Measurements from ENCODE around the gene ZBBX. TPM values are rescaled to one million over a fixed set of nuclear protein-coding genes. Genes with fewer than 3 reads are reported as not detected.

Gene ZBBX
- total RNA-seq, 4 donors from 2014 or later, result 0.44 TPM; not detected in 3

DNA sequence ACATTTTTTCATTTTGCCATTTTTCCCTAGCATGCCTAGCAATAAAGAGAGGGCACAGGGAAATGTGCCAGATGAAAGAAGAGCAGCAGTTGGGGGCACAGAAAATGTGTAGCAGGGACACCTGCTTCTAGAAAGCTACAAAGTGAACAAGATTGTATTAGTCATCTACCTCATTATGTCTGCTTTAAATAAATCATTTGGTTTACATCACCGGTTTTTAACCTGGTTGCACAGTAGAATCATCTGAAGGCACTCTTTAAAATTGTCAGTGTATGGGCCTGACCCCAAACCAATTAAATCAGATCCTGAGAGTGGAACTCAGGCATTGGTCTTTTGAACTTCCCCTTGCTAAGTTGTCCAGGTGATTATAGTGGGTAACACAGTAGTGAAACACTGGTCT, 73.8 kb downstream of the ZBBX start:
- peaks cover 0 to 4% (median 0%) of the 10 kb centered on the region in 4 donors for H3K9me3 ChIP-seq
- TF ChIP-seq, protein P1, sequence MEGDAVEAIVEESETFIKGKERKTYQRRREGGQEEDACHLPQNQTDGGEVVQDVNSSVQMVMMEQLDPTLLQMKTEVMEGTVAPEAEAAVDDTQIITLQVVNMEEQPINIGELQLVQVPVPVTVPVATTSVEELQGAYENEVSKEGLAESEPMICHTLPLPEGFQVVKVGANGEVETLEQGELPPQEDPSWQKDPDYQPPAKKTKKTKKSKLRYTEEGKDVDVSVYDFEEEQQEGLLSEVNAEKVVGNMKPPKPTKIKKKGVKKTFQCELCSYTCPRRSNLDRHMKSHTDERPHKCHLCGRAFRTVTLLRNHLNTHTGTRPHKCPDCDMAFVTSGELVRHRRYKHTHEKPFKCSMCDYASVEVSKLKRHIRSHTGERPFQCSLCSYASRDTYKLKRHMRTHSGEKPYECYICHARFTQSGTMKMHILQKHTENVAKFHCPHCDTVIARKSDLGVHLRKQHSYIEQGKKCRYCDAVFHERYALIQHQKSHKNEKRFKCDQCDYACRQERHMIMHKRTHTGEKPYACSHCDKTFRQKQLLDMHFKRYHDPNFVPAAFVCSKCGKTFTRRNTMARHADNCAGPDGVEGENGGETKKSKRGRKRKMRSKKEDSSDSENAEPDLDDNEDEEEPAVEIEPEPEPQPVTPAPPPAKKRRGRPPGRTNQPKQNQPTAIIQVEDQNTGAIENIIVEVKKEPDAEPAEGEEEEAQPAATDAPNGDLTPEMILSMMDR (IDR thresholded peaks at IDR 0.05), result no peak
- no peak for TF ChIP-seq POLR2A (IDR thresholded peaks at IDR 0.05)
- no peak for TF ChIP-seq EP300 (IDR thresholded peaks at IDR 0.05)
- H3K4me3 ChIP-seq, result no peak overlapping the region
- H3K4me1 ChIP-seq, result no peaks in the 10 kb centered on the region
- no peaks in the 10 kb centered on the region for H3K27me3 ChIP-seq
- DNase-seq (ENCODE audit: low spot score in 2 of 2), result no peak
- H3K36me3 ChIP-seq, result no peaks in the 10 kb centered on the region
- WGBS, 2 donors, result 79 to 91% methylated on average over 1 of the region's 1 CpG
- no peak overlapping the region for H3K27ac ChIP-seq

DNA sequence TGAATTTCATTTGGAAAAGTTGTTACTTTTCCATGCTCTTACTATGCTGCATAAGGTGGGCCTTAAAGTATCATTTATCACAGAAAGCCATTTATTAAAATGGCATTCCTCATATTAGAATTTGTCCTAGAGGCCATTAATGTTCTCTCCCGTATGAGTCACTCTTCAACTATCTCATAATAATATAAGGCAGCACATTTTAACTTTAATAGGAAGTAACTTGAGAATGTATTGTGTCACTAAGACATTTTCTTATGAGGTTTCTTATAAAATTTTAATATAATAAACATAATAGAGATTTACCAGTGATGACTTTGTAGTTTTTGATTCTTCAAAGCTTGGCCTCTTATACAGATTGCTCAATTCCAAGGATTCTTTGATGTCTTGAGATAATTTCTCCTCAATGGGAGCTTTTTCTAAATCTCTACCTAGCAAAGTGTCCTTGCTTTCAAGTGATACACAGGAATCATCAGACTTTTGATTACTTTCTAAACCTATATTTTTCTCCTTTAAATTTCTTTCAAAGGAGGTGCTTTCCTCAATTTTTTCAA, 74.7 kb downstream of the ZBBX start:
- TF ChIP-seq EP300 (IDR thresholded peaks at IDR 0.05), result no peak
- no peak for TF ChIP-seq POLR2A (IDR thresholded peaks at IDR 0.05)
- TF ChIP-seq, protein P1 (IDR thresholded peaks at IDR 0.05), result no peak

DNA sequence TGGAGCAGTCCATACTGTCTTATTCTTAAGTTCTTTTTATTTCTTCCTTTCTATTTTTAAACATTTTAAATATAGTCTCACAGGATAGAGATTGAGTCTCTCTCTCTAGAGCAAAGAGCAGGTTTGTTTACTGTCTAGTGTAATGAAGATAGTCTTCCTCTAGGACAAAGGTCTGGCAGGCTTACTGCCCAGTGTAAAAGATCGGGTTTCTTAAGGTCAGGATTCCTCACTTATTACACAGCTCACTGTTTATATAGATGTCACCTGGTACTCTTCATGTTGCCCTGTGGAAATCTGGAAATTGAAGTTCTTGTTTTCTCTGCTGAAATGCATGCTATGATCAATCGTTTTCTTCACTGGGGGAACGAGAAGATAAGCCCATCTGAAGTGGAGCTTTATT, 76.0 kb downstream of the ZBBX start:
- TF ChIP-seq EP300 (IDR thresholded peaks at IDR 0.05) (no peak), POLR2A (IDR thresholded peaks at IDR 0.05) (no peak)
- TF ChIP-seq, protein P1 (IDR thresholded peaks at IDR 0.05), result no peak
- H3K36me3 ChIP-seq, result no peaks in the 10 kb centered on the region
- no peaks in the 10 kb centered on the region for H3K9me3 ChIP-seq
- H3K4me3 ChIP-seq, result no peak overlapping the region
- H3K27ac ChIP-seq, result no peak overlapping the region
- no peak for DNase-seq (ENCODE audit: low spot score in 2 of 2)
- 59 to 74% methylated on average over 3 of the region's 3 CpGs for WGBS, 2 donors
- no peaks in the 10 kb centered on the region for H3K27me3 ChIP-seq
- H3K4me1 ChIP-seq, result no peaks in the 10 kb centered on the region

More for the DNA sequence above, 74.7 kb downstream of the ZBBX start:
- Histone ChIP-seq H3K4me3 (no peak overlapping the region), H3K27me3 (no peaks in the 10 kb centered on the region), H3K27ac (no peak overlapping the region), H3K4me1 (no peaks in the 10 kb centered on the region), H3K9me3 (peaks cover 0 to 4% (median 0%) of the 10 kb centered on the region in 4 donors), H3K36me3 (no peaks in the 10 kb centered on the region)
- no peak for DNase-seq (ENCODE audit: low spot score in 2 of 2)
- WGBS, 2 donors, result 0% methylated on average over 1 of the region's 1 CpG

DNA sequence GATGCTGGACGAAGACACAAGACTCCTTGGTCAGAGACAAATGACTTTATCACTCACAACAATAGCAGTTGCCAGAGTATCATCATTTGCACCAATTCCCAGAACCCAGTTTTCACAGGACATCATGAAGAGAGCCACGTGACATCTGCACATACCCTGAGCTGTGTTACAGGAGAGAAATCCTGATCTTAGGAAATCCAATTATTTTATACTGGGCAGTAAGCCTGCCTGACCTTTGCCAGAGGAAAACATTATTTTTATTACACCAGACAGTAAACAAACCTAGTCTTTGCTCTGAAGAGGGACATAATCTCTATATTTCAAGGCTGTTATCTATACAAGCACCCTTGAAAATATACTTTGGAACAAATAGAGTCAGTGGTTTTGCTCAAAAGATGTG, 77.4 kb downstream of the ZBBX start:
- 61 to 83% methylated on average over 2 of the region's 2 CpGs for WGBS, 2 donors
- H3K4me3 ChIP-seq, result no peak overlapping the region
- H3K4me1 ChIP-seq, result no peaks in the 10 kb centered on the region
- no peaks in the 10 kb centered on the region for H3K36me3 ChIP-seq
- no peaks in the 10 kb centered on the region for H3K9me3 ChIP-seq
- H3K27me3 ChIP-seq, result no peaks in the 10 kb centered on the region
- H3K27ac ChIP-seq, result no peak overlapping the region
- DNase-seq (ENCODE audit: low spot score in 2 of 2), result no peak
- TF ChIP-seq, protein P1 (IDR thresholded peaks at IDR 0.05), result no peak
- TF ChIP-seq POLR2A (IDR thresholded peaks at IDR 0.05) (no peak), EP300 (IDR thresholded peaks at IDR 0.05) (no peak)

DNA sequence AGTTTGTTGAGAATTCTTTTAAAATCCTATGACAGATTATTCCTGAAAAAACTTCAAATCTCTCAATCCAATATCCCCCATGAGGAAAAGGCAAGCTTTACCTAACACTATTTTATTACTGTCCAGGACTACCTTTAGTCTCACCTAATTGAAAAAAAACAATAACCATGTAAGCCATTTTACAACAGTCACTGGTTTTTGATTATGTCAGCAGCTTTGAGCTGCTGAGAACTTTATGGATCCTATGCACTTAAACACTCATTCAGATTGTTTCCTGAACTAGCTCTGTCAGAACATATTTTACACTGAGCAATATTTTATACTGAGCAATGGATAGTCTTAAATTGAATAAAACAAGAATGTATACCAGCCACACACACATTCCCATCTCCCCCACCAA, 79.9 kb downstream of the ZBBX start:
- no peaks in the 10 kb centered on the region for H3K36me3 ChIP-seq
- H3K9me3 ChIP-seq, result peaks cover 0 to 2% (median 0%) of the 10 kb centered on the region in 4 donors
- no peaks in the 10 kb centered on the region for H3K27me3 ChIP-seq
- H3K27ac ChIP-seq, result no peak overlapping the region
- TF ChIP-seq POLR2A (IDR thresholded peaks at IDR 0.05), result no peak
- no peak for TF ChIP-seq EP300 (IDR thresholded peaks at IDR 0.05)
- TF ChIP-seq, protein P1 (IDR thresholded peaks at IDR 0.05), result no peak
- no peaks in the 10 kb centered on the region for H3K4me1 ChIP-seq
- DNase-seq (ENCODE audit: low spot score in 2 of 2), result no peak
- no peak overlapping the region for H3K4me3 ChIP-seq

Measured in tibial nerve (tissue), 4 donors.